BJ (cell line): ENCODE data around the gene MPRIP. TPM values are rescaled to one million over a fixed set of nuclear protein-coding genes. Genes with fewer than 3 reads are reported as not detected.
"Not testable (repeated sequence)": the region's sequence is repeated elsewhere in the genome, so short reads cannot be mapped to it uniquely, and the experiment has no call there.

Source experiments
- CTCF ChIA-PET: fragments of 350-600 bp; formaldehyde crosslinking; extraction: SDS; loops from one replicate; lab custom pipeline; 2021; ENCODE audit warnings: antibody characterized with exemption, inconsistent platforms; lab: Yijun Ruan, JAX
- POLR2A ChIA-PET: fragments of 300-600 bp; sonication (Branson Sonifier 250); formaldehyde crosslinking; extraction: SDS; loops from one replicate; lab custom pipeline; 2021; ENCODE audit warnings: antibody characterized with exemption; lab: Charles Lee
- DNase-seq: peaks from one replicate; pipeline ENCODE4 v3.0.0-alpha.2; 2011; ENCODE audit warnings: low read depth
- H3K27me3 ChIP-seq: 2 replicates; pipeline ENCODE4 v1.6.0; 2011; ENCODE audit warnings: low read length; ENCODE audit not compliant: control insufficient read depth, insufficient read depth
- H3K36me3 ChIP-seq: 2 replicates; pipeline ENCODE4 v1.5.1; 2011; ENCODE audit warnings: low read length; ENCODE audit not compliant: control insufficient read depth, insufficient read depth
- H3K4me3 ChIP-seq: 2 replicates; pipeline ENCODE4 v1.5.1; 2011; ENCODE audit warnings: low read depth, mild to moderate bottlenecking, control low read depth, low read length
- polyA plus RNA-seq: library from polyadenylated mRNA; depleted of rRNA; stranded (reverse); fragments of >200 nt; gene quantifications from 2 replicates; pipeline ENCODE4 v1.2.3, GENCODE V29; 2011
- TF ChIP-seq, protein P1 (sequence below): IDR thresholded peaks from 2 replicates; pipeline ENCODE4 v1.5.1; 2011; ENCODE audit warnings: low read depth, mild to moderate bottlenecking, control low read depth, inconsistent platforms, low read length, moderate library complexity; ENCODE audit not compliant: insufficient read depth

Gene MPRIP
- polyA plus RNA-seq, 1 experiment = 149 TPM

- DNase-seq = no peak
- TF ChIP-seq, protein P1, sequence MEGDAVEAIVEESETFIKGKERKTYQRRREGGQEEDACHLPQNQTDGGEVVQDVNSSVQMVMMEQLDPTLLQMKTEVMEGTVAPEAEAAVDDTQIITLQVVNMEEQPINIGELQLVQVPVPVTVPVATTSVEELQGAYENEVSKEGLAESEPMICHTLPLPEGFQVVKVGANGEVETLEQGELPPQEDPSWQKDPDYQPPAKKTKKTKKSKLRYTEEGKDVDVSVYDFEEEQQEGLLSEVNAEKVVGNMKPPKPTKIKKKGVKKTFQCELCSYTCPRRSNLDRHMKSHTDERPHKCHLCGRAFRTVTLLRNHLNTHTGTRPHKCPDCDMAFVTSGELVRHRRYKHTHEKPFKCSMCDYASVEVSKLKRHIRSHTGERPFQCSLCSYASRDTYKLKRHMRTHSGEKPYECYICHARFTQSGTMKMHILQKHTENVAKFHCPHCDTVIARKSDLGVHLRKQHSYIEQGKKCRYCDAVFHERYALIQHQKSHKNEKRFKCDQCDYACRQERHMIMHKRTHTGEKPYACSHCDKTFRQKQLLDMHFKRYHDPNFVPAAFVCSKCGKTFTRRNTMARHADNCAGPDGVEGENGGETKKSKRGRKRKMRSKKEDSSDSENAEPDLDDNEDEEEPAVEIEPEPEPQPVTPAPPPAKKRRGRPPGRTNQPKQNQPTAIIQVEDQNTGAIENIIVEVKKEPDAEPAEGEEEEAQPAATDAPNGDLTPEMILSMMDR = no peak
- Histone ChIP-seq H3K36me3 (no peaks in the 10 kb centered on the region), H3K27me3 (peaks cover 4% of the 10 kb centered on the region), H3K4me3 (no peak overlapping the region)
- CTCF ChIA-PET = interaction anchor here (0.5 to 0.6 kb wide), 2 partner anchors 137 to 323 kb away, joined by 3 read pairs; no protein-coding TSS in a partner anchor
- POLR2A ChIA-PET = no interaction called here
These were observed 37.8 kb upstream of the MPRIP start for GRCh38 chr17:17004251-17004996.

DNA sequence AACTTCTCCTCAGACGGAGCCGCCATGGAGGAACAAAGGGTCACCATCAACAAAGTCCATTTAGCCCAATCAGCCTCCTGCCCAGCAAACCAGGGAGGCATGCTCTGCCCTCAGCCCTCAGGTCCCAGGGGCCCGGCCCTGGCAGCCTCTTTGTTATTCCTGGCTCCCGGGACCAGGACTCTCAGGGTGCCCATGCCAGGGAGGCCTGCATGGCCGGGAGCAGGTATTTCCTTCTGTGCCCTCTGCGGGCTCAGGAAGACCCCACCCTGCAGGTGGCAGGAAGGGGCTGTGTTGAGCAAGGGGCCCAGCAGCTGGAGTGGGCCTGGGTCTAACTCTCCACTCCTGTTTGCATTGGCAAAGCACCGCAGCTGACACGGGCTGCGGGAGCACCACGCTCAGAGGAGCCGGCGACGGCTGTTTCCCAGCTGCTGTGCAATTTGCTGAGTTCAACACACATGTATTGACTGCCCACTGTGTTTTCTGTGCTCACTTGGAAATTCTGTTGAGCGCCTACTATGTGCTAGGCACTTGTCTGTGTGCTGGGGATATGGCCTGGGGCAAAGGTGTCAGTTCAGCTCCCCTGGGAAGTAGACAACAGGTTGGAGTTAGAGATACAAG, 37.2 kb upstream of the MPRIP start:
- POLR2A ChIA-PET, DNase-seq, H3K36me3 ChIP-seq, H3K4me3 ChIP-seq, H3K27me3 ChIP-seq: not testable (repeated sequence)
- CTCF ChIA-PET = interaction anchor here (0.5 kb wide), 1 partner anchor 138 kb away, joined by 3 read pairs; no protein-coding TSS in a partner anchor

GRCh38 chr17:17007891-17008290, 34.4 kb upstream of the MPRIP start:
- POLR2A ChIA-PET, H3K4me3 ChIP-seq, H3K36me3 ChIP-seq, DNase-seq, H3K27me3 ChIP-seq: not testable (repeated sequence)
- CTCF ChIA-PET = interaction anchor here (1.1 kb wide), 1 partner anchor 122 kb away, joined by 4 read pairs; no protein-coding TSS in a partner anchor

- POLR2A ChIA-PET, DNase-seq, H3K4me3 ChIP-seq, H3K36me3 ChIP-seq, H3K27me3 ChIP-seq: not testable (repeated sequence)
- CTCF ChIA-PET = interaction anchor here (1.0 to 1.1 kb wide), 2 partner anchors 8 to 133 kb away, joined by 3 read pairs; no protein-coding TSS in a partner anchor
These were observed 33.4 kb upstream of the MPRIP start for GRCh38 chr17:17008621-17009397.

- CTCF ChIA-PET = interaction anchor here (1.0 to 1.1 kb wide), 2 partner anchors 10 to 132 kb away, joined by 3 read pairs; no protein-coding TSS in a partner anchor
- H3K4me3 ChIP-seq, H3K27me3 ChIP-seq, DNase-seq, H3K36me3 ChIP-seq, POLR2A ChIA-PET: not testable (repeated sequence)
These were observed 32.3 kb upstream of the MPRIP start for GRCh38 chr17:17009972-17010371.

DNA sequence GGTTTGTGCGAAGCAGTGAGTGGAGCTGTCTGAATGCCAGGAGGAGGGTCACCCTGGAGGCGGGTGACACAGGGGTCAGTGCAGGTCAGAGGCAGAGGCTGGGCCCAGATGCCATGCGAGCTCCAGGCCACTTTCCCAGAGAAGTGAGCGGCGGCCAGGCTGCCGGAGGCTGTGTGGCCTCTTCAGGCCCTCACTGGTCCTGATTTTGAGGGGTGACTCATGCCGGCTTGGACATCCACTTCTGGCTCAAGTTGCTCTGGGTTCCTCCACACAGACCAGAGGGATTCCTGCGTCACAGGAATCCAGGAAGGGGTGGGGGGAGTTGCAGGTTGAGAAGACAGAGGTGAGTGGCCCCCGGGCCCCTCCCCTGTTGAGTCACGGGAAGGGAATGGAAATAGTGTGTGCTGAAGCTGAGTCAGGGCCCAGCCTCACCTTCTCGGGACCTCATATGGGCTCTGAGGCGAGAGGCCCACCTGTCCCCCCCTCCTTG, 31.7 kb upstream of the MPRIP start:
- POLR2A ChIA-PET, CTCF ChIA-PET, H3K27me3 ChIP-seq, H3K4me3 ChIP-seq, DNase-seq, H3K36me3 ChIP-seq: not testable (repeated sequence)

DNA sequence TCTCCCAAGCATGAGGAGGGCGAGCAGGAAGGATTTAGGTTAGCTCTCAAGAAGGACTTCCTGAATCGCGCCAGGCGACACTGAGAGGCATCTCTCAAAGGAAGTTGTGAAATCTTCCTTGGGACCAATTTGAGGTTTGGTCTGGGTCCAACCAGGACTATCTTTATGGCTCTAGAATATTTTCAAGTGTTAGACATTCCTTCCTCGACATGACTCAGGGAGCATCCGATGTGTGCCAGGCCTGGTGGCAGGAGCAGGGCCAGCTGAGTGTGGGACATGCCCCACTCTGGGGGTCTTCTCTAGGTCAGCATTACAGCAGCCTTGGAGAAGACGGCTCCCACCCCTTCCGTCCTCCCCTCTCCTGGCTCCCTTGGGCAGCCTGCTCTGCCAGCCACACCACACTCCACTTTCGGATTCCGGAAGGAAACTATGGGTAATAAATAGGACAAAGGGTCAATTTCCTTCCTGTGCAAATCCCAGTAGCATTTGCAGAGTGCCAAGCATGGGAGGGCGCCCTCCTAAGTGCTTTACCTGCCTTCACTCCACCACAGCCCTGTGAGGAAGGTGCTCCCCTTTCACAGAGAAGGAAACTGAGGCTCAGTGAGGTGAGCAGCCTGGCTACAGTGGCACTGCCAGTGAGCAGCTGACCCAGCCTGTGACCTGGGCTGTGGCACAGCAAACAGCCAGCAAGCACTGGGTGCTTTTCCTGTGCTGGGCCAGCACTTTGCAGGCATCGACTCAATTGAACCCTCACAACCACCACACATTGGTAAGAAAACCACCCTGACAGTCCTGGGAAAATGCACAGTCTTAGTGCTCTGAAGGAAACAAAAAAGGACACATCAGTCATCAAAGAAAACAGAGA, 31.0 kb upstream of the MPRIP start:
- H3K4me3 ChIP-seq, POLR2A ChIA-PET, H3K36me3 ChIP-seq, CTCF ChIA-PET, H3K27me3 ChIP-seq: not testable (repeated sequence)
- DNase-seq = peak; percentile 88

- H3K4me3 ChIP-seq, CTCF ChIA-PET, DNase-seq, POLR2A ChIA-PET, H3K36me3 ChIP-seq, H3K27me3 ChIP-seq: not testable (repeated sequence)
These were observed 28.2 kb upstream of the MPRIP start for GRCh38 chr17:17013828-17014747.

DNA sequence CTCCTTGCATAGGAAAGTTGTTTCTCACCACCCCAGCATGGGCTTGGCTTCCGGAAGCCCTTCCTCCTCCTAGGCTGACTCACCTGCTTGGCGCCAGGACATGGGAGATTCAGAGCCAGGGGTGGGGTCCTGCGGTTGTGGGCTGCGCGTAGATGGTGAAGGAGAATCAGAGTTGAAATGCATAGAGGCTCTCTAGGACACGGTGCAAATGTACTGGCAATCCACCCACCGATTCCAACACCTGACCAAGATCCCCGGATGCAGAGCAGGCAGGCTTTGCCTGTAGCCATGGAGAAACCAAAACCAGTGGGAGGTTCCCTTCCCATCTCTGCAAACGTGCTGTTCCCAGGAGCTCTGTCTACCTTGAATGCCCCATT, 27.5 kb upstream of the MPRIP start:
- CTCF ChIA-PET, H3K36me3 ChIP-seq, DNase-seq, POLR2A ChIA-PET, H3K27me3 ChIP-seq, H3K4me3 ChIP-seq: not testable (repeated sequence)
